Large intestine (tissue), 12 donors: ENCODE results near the gene NR2C2AP. TPM values are rescaled to one million over a fixed set of nuclear protein-coding genes. Genes with fewer than 3 reads are reported as not detected.

Source experiments
- DNase-seq, 2 donors: peaks; one replicate each; pipeline versions ENCODE4 v3.0.0 to v3.0.0-alpha.2; 2013
- H3K27ac ChIP-seq: one replicate; pipeline ENCODE4 v1.5.1; 2013; ENCODE audit warnings: low read length
- H3K27me3 ChIP-seq: 2 replicates; pipeline ENCODE4 v1.6.1; 2013; ENCODE audit warnings: low read length; ENCODE audit not compliant: control insufficient read depth, insufficient read depth
- H3K36me3 ChIP-seq: 2 replicates; pipeline ENCODE4 v1.6.1; 2013; ENCODE audit warnings: low read length; ENCODE audit not compliant: control insufficient read depth, insufficient read depth
- H3K4me1 ChIP-seq: one replicate; pipeline ENCODE4 v1.6.1; 2013; ENCODE audit warnings: low read length; ENCODE audit not compliant: control insufficient read depth, insufficient read depth
- H3K4me3 ChIP-seq: one replicate; pipeline ENCODE4 v1.5.1; 2013; ENCODE audit warnings: low read length
- H3K9me3 ChIP-seq: one replicate; pipeline ENCODE4 v1.6.1; 2013; ENCODE audit warnings: mild to moderate bottlenecking, low read depth, low read length, moderate library complexity; ENCODE audit not compliant: control insufficient read depth
- WGBS: methylation state at CpG from one replicate; pipeline ENCODE4 v1.1.5; 2013; ENCODE audit warnings: low lambda C conversion rate; ENCODE audit not compliant: insufficient coverage; 5-methylcytosine and 5-hydroxymethylcytosine counted together
- long read RNA-seq, 11 donors: transcript quantifications; one replicate each; lab custom pipeline, GENCODE V29; 2026
- polyA plus RNA-seq: library from polyadenylated mRNA; unstranded; fragments of 120-200 nt; gene quantifications from one replicate; pipeline ENCODE4 v1.2.1, GENCODE V29; 2013

Gene NR2C2AP
- polyA plus RNA-seq, result 17.4 TPM
- long read RNA-seq, donor 1, transcript NR2C2AP-201 (5 exons, 1,293 nt), result major isoform, 5 of 8 reads
- long read RNA-seq, donor 1, partial matches to known transcripts, result 0 of 8 reads
- long read RNA-seq, donor 1, other reads (novel, unspliced or antisense), result 0 of 8 reads
- long read RNA-seq, donor 2, partial matches to known transcripts, result 0 of 2 reads
- long read RNA-seq, donor 2, other reads (novel, unspliced or antisense), result 0 of 2 reads
- long read RNA-seq, donor 3, result 0 reads
- long read RNA-seq, donor 4, partial matches to known transcripts, result 5 of 7 reads
- long read RNA-seq, donor 4, other reads (novel, unspliced or antisense), result 0 of 7 reads
- long read RNA-seq, donor 5, partial matches to known transcripts, result 0 of 1 reads
- long read RNA-seq, donor 5, other reads (novel, unspliced or antisense), result 0 of 1 reads
- long read RNA-seq, donor 6, partial matches to known transcripts, result 0 of 2 reads
- long read RNA-seq, donor 6, other reads (novel, unspliced or antisense), result 0 of 2 reads
- long read RNA-seq, donor 7, partial matches to known transcripts, result 0 of 3 reads
- long read RNA-seq, donor 7, other reads (novel, unspliced or antisense), result 0 of 3 reads
- long read RNA-seq, donor 8, partial matches to known transcripts, result 0 of 6 reads
- long read RNA-seq, donor 8, other reads (novel, unspliced or antisense), result 0 of 6 reads
- long read RNA-seq, donor 9, partial matches to known transcripts, result 0 of 1 reads
- long read RNA-seq, donor 9, other reads (novel, unspliced or antisense), result 0 of 1 reads
- long read RNA-seq, donor 10, partial matches to known transcripts, result 0 of 5 reads
- long read RNA-seq, donor 10, other reads (novel, unspliced or antisense), result 0 of 5 reads
- long read RNA-seq, donor 11, partial matches to known transcripts, result 0 of 2 reads
- long read RNA-seq, donor 11, other reads (novel, unspliced or antisense), result 0 of 2 reads

- WGBS, result no CpG with 5 or more reads among the region's 60 CpGs
Measured at GRCh38 chr19:19203012-19203856, at the start of gene NR2C2AP. TSS of gene NR2C2AP (minus strand) at chr19:19203414. CDS start at chr19:19203060, 354 bp downstream.

GRCh38 chr19:19250196-19250801 is 47.1 kb upstream of the NR2C2AP start:
- no peaks in the 10 kb centered on the region for H3K36me3 ChIP-seq
- no peak overlapping the region for H3K27ac ChIP-seq
- H3K9me3 ChIP-seq, result no peaks in the 10 kb centered on the region
- H3K4me3 ChIP-seq, result no peak overlapping the region
- no peaks in the 10 kb centered on the region for H3K4me1 ChIP-seq
- peaks cover 34% of the 10 kb centered on the region for H3K27me3 ChIP-seq
- no CpG with 5 or more reads among the region's 5 CpGs for WGBS
- no peak for DNase-seq

More at GRCh38 chr19:19203012-19203856, at the start of gene NR2C2AP:
- Histone ChIP-seq H3K27me3 (peaks cover 9% of the 10 kb centered on the region), H3K4me1 (peaks cover 10% of the 10 kb centered on the region), H3K9me3 (peaks cover 10% of the 10 kb centered on the region), H3K36me3 (peaks cover 25% of the 10 kb centered on the region), H3K4me3 (peak within 1 kb of the TSS; percentile 83), H3K27ac (peak within 1 kb of the TSS; percentile 16)
- DNase-seq, result peak; percentile 85 to 88

GRCh38 chr19:19240476-19240875 is 37.3 kb upstream of the NR2C2AP start:
- no peaks in the 10 kb centered on the region for H3K4me1 ChIP-seq
- H3K27ac ChIP-seq, result no peak overlapping the region
- H3K27me3 ChIP-seq, result no peaks in the 10 kb centered on the region
- H3K4me3 ChIP-seq, result no peak overlapping the region
- DNase-seq, result no peak
- no peaks in the 10 kb centered on the region for H3K36me3 ChIP-seq
- no CpG with 5 or more reads among the region's 9 CpGs for WGBS
- no peaks in the 10 kb centered on the region for H3K9me3 ChIP-seq

- H3K4me1 ChIP-seq, result no peaks in the 10 kb centered on the region
- H3K27ac ChIP-seq, result no peak overlapping the region
- no peak overlapping the region for H3K4me3 ChIP-seq
- no peak for DNase-seq
- no peaks in the 10 kb centered on the region for H3K27me3 ChIP-seq
- H3K9me3 ChIP-seq, result peaks cover 7% of the 10 kb centered on the region
- no peaks in the 10 kb centered on the region for H3K36me3 ChIP-seq
Measured at GRCh38 chr19:19239675-19240074, 36.5 kb upstream of the NR2C2AP start.

- no peak overlapping the region for H3K4me3 ChIP-seq
- no peak for DNase-seq
- WGBS, result 72% methylated on average over 2 of the region's 18 CpGs
- H3K9me3 ChIP-seq, result peaks cover 7% of the 10 kb centered on the region
- no peaks in the 10 kb centered on the region for H3K36me3 ChIP-seq
- no peak overlapping the region for H3K27ac ChIP-seq
- H3K27me3 ChIP-seq, result no peaks in the 10 kb centered on the region
- no peaks in the 10 kb centered on the region for H3K4me1 ChIP-seq
Measured at GRCh38 chr19:19238126-19238894, 35.1 kb upstream of the NR2C2AP start.

- Histone ChIP-seq H3K27me3 (no peaks in the 10 kb centered on the region), H3K4me1 (no peaks in the 10 kb centered on the region), H3K27ac (no peak overlapping the region), H3K9me3 (peaks cover 7% of the 10 kb centered on the region), H3K36me3 (no peaks in the 10 kb centered on the region), H3K4me3 (no peak overlapping the region)
- DNase-seq, result no peak
Measured at GRCh38 chr19:19236173-19236572, 33.0 kb upstream of the NR2C2AP start.

- no peak for DNase-seq
- no peak overlapping the region for H3K27ac ChIP-seq
- peaks cover 7% of the 10 kb centered on the region for H3K9me3 ChIP-seq
- no peaks in the 10 kb centered on the region for H3K4me1 ChIP-seq
- H3K36me3 ChIP-seq, result no peaks in the 10 kb centered on the region
- no peak overlapping the region for H3K4me3 ChIP-seq
- H3K27me3 ChIP-seq, result no peaks in the 10 kb centered on the region
- WGBS, result no CpG with 5 or more reads among the region's 2 CpGs
Measured at GRCh38 chr19:19234220-19234816, 31.1 kb upstream of the NR2C2AP start.

GRCh38 chr19:19232261-19232721 is 29.1 kb upstream of the NR2C2AP start:
- Histone ChIP-seq H3K27me3 (peaks cover 7% of the 10 kb centered on the region), H3K9me3 (peaks cover 7% of the 10 kb centered on the region), H3K4me1 (no peaks in the 10 kb centered on the region), H3K4me3 (no peak overlapping the region), H3K27ac (no peak overlapping the region), H3K36me3 (no peaks in the 10 kb centered on the region)
- no peak for DNase-seq
- WGBS, result 86% methylated on average over 2 of the region's 19 CpGs

GRCh38 chr19:19230999-19231398 is 27.8 kb upstream of the NR2C2AP start:
- no peaks in the 10 kb centered on the region for H3K36me3 ChIP-seq
- no peak overlapping the region for H3K4me3 ChIP-seq
- H3K9me3 ChIP-seq, result peaks cover 7% of the 10 kb centered on the region
- no CpG with 5 or more reads among the region's 9 CpGs for WGBS
- H3K4me1 ChIP-seq, result no peaks in the 10 kb centered on the region
- H3K27me3 ChIP-seq, result peaks cover 14% of the 10 kb centered on the region
- DNase-seq, result no peak
- H3K27ac ChIP-seq, result no peak overlapping the region
